ENCODE measurements around the gene USP24. TPM values are rescaled to one million over a fixed set of nuclear protein-coding genes. Genes with fewer than 3 reads are reported as not detected.

USP24 gene
- total RNA-seq, 1 experiment from 2014 or later, result 54.6 TPM

DNA sequence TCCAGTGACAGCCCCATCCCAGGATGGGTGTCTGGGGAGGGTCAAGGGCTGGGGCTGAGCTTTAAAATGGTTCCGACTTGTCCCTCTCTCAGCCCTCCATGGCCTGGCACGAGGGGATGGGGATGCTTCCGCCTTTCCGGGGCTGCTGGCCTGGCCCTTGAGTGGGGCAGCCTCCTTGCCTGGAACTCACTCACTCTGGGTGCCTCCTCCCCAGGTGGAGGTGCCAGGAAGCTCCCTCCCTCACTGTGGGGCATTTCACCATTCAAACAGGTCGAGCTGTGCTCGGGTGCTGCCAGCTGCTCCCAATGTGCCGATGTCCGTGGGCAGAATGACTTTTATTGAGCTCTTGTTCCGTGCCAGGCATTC lies 151.6 kb downstream of the USP24 start:
- ChIA-PET POLR2A (ENCODE audit: low non-redundant PET) (no interaction called here), CTCF (interaction anchor here (0.6 kb wide), 1 partner anchor 1556 kb away, joined by 3 read pairs; no protein-coding TSS in a partner anchor)
- Histone ChIP-seq H3K36me3 (ENCODE audit: insufficient read depth, low read length, poor library complexity, severe bottlenecking) (peaks cover 62% of the 10 kb centered on the region), H3K4me1 (ENCODE audit: insufficient read depth, low read length, poor library complexity, severe bottlenecking) (no peaks in the 10 kb centered on the region), H3K9me3 (ENCODE audit: low read depth, low read length, poor library complexity, severe bottlenecking) (no peaks in the 10 kb centered on the region), H3K27ac (ENCODE audit: low read depth, low read length, poor library complexity, severe bottlenecking) (no peak overlapping the region), H3K4me3 (ENCODE audit: low read depth, low read length, poor library complexity, severe bottlenecking) (no peak overlapping the region), H3K27me3 (replicated peaks; ENCODE audit: insufficient read depth, low read depth, low read length, poor library complexity) (no peaks in the 10 kb centered on the region)
- intact Hi-C loops (cut with micrococcal nuclease; ENCODE audit: unreplicated experiment), result no loop called here
- no peak for TF ChIP-seq EZH2 (IDR thresholded peaks at IDR 0.05; ENCODE audit: borderline replicate concordance, low read depth, low read length, poor library complexity, severe bottlenecking)
- TF ChIP-seq, protein P1, sequence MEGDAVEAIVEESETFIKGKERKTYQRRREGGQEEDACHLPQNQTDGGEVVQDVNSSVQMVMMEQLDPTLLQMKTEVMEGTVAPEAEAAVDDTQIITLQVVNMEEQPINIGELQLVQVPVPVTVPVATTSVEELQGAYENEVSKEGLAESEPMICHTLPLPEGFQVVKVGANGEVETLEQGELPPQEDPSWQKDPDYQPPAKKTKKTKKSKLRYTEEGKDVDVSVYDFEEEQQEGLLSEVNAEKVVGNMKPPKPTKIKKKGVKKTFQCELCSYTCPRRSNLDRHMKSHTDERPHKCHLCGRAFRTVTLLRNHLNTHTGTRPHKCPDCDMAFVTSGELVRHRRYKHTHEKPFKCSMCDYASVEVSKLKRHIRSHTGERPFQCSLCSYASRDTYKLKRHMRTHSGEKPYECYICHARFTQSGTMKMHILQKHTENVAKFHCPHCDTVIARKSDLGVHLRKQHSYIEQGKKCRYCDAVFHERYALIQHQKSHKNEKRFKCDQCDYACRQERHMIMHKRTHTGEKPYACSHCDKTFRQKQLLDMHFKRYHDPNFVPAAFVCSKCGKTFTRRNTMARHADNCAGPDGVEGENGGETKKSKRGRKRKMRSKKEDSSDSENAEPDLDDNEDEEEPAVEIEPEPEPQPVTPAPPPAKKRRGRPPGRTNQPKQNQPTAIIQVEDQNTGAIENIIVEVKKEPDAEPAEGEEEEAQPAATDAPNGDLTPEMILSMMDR (conservative IDR thresholded peaks at IDR 0.05; ENCODE audit: low read depth, low read length), result no peak
- no TSS peak for BruUV-seq (replicated peaks)
- no peak for DNase-seq (ENCODE audit: low spot score)

DNA sequence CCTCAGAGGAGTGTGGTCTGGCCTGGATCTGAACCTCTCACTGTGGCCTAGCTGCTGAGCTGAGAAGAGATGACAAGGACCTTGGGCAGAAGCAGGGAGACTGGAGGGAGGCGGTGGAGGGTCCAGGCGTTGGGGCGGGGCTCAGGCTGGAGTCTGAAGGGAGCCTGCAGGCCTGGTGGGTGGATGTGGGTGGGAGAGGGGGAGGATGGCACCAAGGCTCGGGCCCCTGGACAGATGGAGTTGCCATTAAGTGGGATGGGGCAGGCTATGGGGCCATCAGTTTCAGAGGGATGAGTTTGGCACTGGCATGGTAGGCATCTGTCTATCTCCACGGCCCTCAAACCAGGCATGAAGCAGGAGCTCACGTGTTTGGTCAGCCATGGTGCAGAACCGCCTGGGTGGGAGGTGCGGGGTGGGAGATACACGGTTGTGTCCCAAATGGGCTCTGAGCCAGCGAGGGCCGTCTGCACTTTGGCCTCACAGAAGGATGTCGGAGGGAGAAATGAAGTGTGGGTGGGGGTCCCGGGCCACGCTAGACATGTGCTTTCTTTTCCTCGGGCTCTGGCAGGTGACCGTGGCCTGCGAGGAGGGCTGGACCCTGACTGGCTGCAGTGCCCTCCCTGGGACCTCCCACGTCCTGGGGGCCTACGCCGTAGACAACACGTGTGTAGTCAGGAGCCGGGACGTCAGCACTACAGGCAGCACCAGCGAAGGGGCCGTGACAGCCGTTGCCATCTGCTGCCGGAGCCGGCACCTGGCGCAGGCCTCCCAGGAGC lies 152.2 kb downstream of the USP24 start:
- Histone ChIP-seq H3K9me3 (ENCODE audit: low read depth, low read length, poor library complexity, severe bottlenecking) (no peaks in the 10 kb centered on the region), H3K36me3 (ENCODE audit: insufficient read depth, low read length, poor library complexity, severe bottlenecking) (peaks cover 60% of the 10 kb centered on the region), H3K4me1 (ENCODE audit: insufficient read depth, low read length, poor library complexity, severe bottlenecking) (no peaks in the 10 kb centered on the region), H3K4me3 (ENCODE audit: low read depth, low read length, poor library complexity, severe bottlenecking) (no peak overlapping the region), H3K27me3 (replicated peaks; ENCODE audit: insufficient read depth, low read depth, low read length, poor library complexity) (no peaks in the 10 kb centered on the region), H3K27ac (ENCODE audit: low read depth, low read length, poor library complexity, severe bottlenecking) (no peak overlapping the region)
- CTCF ChIA-PET, result interaction anchor here (0.6 kb wide), 1 partner anchor 1556 kb away, joined by 3 read pairs; no protein-coding TSS in a partner anchor
- POLR2A ChIA-PET (ENCODE audit: low non-redundant PET), result no interaction called here
- intact Hi-C loops (cut with micrococcal nuclease; ENCODE audit: unreplicated experiment), result no loop called here
- no TSS peak for BruUV-seq (replicated peaks)
- DNase-seq (ENCODE audit: low spot score), result no peak
- no peak for TF ChIP-seq EZH2 (IDR thresholded peaks at IDR 0.05; ENCODE audit: borderline replicate concordance, low read depth, low read length, poor library complexity, severe bottlenecking)
- TF ChIP-seq, protein P1 (conservative IDR thresholded peaks at IDR 0.05; ENCODE audit: low read depth, low read length), result no peak

DNA sequence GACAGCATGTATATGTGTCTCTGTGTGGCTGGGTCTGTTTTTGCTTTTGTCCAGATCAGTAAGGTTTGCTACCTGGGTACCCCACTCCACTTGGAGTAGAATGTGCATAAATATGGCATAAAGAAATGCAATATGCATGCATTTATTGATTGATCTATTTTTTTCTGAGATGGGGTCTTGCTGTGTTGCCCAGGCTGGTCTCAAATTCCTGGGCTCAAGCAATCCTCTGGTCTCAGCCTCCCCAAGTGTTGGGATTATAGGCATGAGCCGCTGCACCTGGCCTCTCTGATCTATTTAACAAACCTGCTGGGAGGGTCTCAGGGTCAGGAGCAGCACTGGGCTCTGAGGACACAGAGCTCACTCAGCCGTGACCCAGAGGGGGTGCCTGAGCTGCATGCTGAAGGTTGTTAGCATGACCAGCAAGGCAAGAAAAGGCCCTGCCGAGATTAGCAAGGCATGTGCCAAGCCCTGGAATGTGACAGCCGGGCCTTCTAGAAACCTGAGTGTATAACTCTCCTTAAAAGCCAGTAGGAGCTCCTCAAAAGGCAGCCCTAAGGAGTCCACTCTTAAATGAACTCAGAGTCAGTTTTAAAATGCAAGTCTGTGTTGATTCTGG lies 153.3 kb downstream of the USP24 start:
- ChIA-PET POLR2A (ENCODE audit: low non-redundant PET) (no interaction called here), CTCF (no interaction called here)
- DNase-seq (ENCODE audit: low spot score), result no peak
- Histone ChIP-seq H3K4me3 (ENCODE audit: low read depth, low read length, poor library complexity, severe bottlenecking) (no peak overlapping the region), H3K9me3 (ENCODE audit: low read depth, low read length, poor library complexity, severe bottlenecking) (no peaks in the 10 kb centered on the region), H3K4me1 (ENCODE audit: insufficient read depth, low read length, poor library complexity, severe bottlenecking) (no peaks in the 10 kb centered on the region), H3K27ac (ENCODE audit: low read depth, low read length, poor library complexity, severe bottlenecking) (no peak overlapping the region), H3K27me3 (replicated peaks; ENCODE audit: insufficient read depth, low read depth, low read length, poor library complexity) (no peaks in the 10 kb centered on the region), H3K36me3 (ENCODE audit: insufficient read depth, low read length, poor library complexity, severe bottlenecking) (peaks cover 62% of the 10 kb centered on the region)
- BruUV-seq (replicated peaks), result no TSS peak
- TF ChIP-seq, protein P1 (conservative IDR thresholded peaks at IDR 0.05; ENCODE audit: low read depth, low read length), result no peak
- TF ChIP-seq EZH2 (IDR thresholded peaks at IDR 0.05; ENCODE audit: borderline replicate concordance, low read depth, low read length, poor library complexity, severe bottlenecking), result no peak
- intact Hi-C loops (cut with micrococcal nuclease; ENCODE audit: unreplicated experiment), result no loop called here
